Large intestine (tissue), 12 donors: ENCODE data around the gene STAG2. TPM values are rescaled to one million over a fixed set of nuclear protein-coding genes. Genes with fewer than 3 reads are reported as not detected.
A peak's percentile ranks its signal among the peaks of the same experiment; 100 is the strongest.
"Not testable (repeated sequence)": the region's sequence is repeated elsewhere in the genome, so short reads cannot be mapped to it uniquely, and the experiment has no call there.

Experiments
- DNase-seq, 2 donors: peaks; one replicate each; pipeline versions ENCODE4 v3.0.0 to v3.0.0-alpha.2; 2013
- H3K27ac ChIP-seq: one replicate; pipeline ENCODE4 v1.5.1; 2013; ENCODE audit warnings: low read length
- H3K27me3 ChIP-seq: 2 replicates; pipeline ENCODE4 v1.6.1; 2013; ENCODE audit warnings: low read length; ENCODE audit not compliant: control insufficient read depth, insufficient read depth
- H3K36me3 ChIP-seq: 2 replicates; pipeline ENCODE4 v1.6.1; 2013; ENCODE audit warnings: low read length; ENCODE audit not compliant: control insufficient read depth, insufficient read depth
- H3K4me1 ChIP-seq: one replicate; pipeline ENCODE4 v1.6.1; 2013; ENCODE audit warnings: low read length; ENCODE audit not compliant: control insufficient read depth, insufficient read depth
- H3K4me3 ChIP-seq: one replicate; pipeline ENCODE4 v1.5.1; 2013; ENCODE audit warnings: low read length
- H3K9me3 ChIP-seq: one replicate; pipeline ENCODE4 v1.6.1; 2013; ENCODE audit warnings: mild to moderate bottlenecking, low read depth, low read length, moderate library complexity; ENCODE audit not compliant: control insufficient read depth
- WGBS: methylation state at CpG from one replicate; pipeline ENCODE4 v1.1.5; 2013; ENCODE audit warnings: low lambda C conversion rate; ENCODE audit not compliant: insufficient coverage; 5-methylcytosine and 5-hydroxymethylcytosine counted together
- long read RNA-seq, 11 donors: transcript quantifications; one replicate each; lab custom pipeline, GENCODE V29; 2026
- polyA plus RNA-seq: library from polyadenylated mRNA; unstranded; fragments of 120-200 nt; gene quantifications from one replicate; pipeline ENCODE4 v1.2.1, GENCODE V29; 2013

The STAG2 gene
- polyA plus RNA-seq, result 70.0 TPM
- long read RNA-seq, donor 1, partial matches to known transcripts, result 0 of 2 reads
- long read RNA-seq, donor 1, other reads (novel, unspliced or antisense), result 0 of 2 reads
- long read RNA-seq, donor 2, partial matches to known transcripts, result 0 of 1 reads
- long read RNA-seq, donor 2, other reads (novel, unspliced or antisense), result 0 of 1 reads
- long read RNA-seq, donor 3, partial matches to known transcripts, result 12 of 13 reads
- long read RNA-seq, donor 3, other reads (novel, unspliced or antisense), result 0 of 13 reads
- long read RNA-seq, donor 4, partial matches to known transcripts, result 0 of 1 reads
- long read RNA-seq, donor 4, other reads (novel, unspliced or antisense), result 0 of 1 reads
- long read RNA-seq, donor 5, partial matches to known transcripts, result 0 of 1 reads
- long read RNA-seq, donor 5, other reads (novel, unspliced or antisense), result 0 of 1 reads
- long read RNA-seq, donor 6, partial matches to known transcripts, result 5 of 6 reads
- long read RNA-seq, donor 6, other reads (novel, unspliced or antisense), result 0 of 6 reads
- long read RNA-seq, donor 7, partial matches to known transcripts, result 6 of 6 reads
- long read RNA-seq, donor 7, other reads (novel, unspliced or antisense), result 0 of 6 reads
- long read RNA-seq, donor 8, partial matches to known transcripts, result 30 of 31 reads
- long read RNA-seq, donor 8, other reads (novel, unspliced or antisense), result 0 of 31 reads
- long read RNA-seq, donor 9, partial matches to known transcripts, result 0 of 2 reads
- long read RNA-seq, donor 9, other reads (novel, unspliced or antisense), result 0 of 2 reads
- long read RNA-seq, donor 10, full-length matches to known transcripts, result 1 of 6 reads
- long read RNA-seq, donor 10, partial matches to known transcripts, result 5 of 6 reads
- long read RNA-seq, donor 10, other reads (novel, unspliced or antisense), result 0 of 6 reads
- long read RNA-seq, donor 11, result 0 reads

DNA sequence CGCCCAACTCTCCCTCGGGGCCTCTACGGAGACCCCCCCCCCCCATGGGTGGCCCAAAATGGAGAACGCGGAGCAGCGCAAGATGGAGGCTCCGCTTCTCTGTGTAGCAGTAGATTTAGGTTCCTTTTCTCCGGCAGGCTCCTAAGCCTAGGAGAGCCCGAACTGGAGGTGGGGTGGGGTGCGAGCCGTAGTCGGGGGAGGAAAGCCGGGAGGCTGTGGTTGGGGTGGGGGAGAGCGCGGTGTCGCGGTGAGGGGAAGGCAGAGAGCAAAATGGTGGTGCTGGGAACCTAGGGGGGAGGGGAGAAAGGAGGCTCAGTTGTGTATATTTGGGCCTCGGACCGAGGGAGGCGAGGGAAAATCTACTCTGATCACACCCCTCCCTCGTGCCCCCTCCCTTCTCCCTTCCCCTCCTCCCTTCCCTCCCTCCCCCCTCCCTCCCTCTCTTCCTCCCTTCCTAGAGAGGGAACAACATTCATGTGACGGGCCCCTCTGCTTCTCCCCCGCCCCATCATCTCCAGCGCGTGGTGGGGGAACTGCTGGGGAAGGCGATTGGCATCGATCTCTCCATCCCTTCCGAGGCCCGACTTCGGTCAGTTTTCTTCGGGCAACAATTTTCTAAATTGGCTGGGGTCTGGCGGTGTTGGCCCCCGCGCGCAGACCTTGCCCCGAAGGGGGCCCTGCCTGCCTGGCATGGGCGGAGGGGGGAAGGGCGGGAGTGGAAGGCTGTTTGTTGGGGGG lies at the start of gene STAG2:
TSS of gene STAG2 (plus strand) at position 439 of the 738 bp plus-strand sequence. CDS start 60,922 bp downstream, outside the sequence.
- Histone ChIP-seq H3K36me3 (no peaks in the 10 kb centered on the region), H3K27me3 (no peaks in the 10 kb centered on the region), H3K4me3 (peak within 1 kb of the TSS; percentile 58), H3K9me3 (no peaks in the 10 kb centered on the region), H3K27ac (peak within 1 kb of the TSS; percentile 100), H3K4me1 (no peaks in the 10 kb centered on the region)
- peak; percentile 70 to 77 for DNase-seq
- WGBS, result no CpG with 5 or more reads among the region's 38 CpGs

DNA sequence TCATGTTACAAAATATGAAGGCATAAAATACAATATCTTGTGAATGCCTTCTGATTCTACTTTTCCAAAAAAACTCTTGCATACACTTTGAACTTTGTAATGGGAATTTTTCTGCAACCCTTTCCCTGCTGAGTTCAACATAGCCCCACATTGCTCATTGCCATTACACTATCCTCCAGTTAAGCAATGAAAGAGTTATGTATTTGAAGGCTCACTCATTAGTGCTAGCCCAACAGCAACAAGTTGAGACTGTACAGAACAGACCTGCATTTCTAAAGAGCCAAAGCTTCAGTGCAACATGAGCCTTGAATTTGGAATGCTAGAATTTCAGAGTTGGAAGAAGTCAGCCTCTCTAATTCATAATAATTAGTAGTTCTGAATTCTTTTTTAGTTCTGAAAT lies 44.4 kb upstream of the STAG2 start:
- Histone ChIP-seq H3K27me3 (no peaks in the 10 kb centered on the region), H3K4me1 (peaks cover 4% of the 10 kb centered on the region), H3K36me3 (no peaks in the 10 kb centered on the region), H3K9me3 (no peaks in the 10 kb centered on the region), H3K4me3 (no peak overlapping the region), H3K27ac (peak overlapping the region; percentile 16)
- DNase-seq, result peak in 1 of 2 donors; percentile 3

DNA sequence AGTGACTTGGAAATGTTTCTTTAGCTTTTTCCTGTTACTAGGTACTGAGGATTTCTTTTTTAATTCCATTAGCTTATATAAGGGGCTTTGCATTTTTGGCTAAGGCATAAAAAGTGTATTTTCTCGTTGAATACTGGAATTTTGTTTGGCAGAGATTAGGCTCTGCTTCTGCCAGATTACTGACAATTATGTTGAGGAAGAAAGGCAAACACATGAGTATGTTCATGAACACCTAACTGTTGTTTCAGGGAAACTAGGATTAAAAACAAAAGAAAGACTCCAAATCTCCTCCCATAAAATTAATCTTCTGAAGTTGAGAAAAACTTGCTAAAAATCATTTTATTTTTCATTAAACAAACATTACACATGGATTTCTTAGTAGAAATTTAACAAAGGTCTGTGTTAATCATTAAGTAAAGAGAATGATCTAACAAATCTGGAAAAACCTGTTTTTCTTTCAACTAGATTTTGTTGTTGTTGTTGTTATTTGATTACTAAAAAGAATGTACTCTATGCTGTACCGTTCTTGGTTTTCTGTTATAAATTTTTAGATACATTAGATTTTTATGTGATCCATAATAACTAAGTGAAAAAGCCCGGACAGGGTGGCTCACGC lies 43.3 kb upstream of the STAG2 start:
- H3K9me3 ChIP-seq, result no peaks in the 10 kb centered on the region
- H3K36me3 ChIP-seq, result no peaks in the 10 kb centered on the region
- no CpG with 5 or more reads among the region's 4 CpGs for WGBS

DNA sequence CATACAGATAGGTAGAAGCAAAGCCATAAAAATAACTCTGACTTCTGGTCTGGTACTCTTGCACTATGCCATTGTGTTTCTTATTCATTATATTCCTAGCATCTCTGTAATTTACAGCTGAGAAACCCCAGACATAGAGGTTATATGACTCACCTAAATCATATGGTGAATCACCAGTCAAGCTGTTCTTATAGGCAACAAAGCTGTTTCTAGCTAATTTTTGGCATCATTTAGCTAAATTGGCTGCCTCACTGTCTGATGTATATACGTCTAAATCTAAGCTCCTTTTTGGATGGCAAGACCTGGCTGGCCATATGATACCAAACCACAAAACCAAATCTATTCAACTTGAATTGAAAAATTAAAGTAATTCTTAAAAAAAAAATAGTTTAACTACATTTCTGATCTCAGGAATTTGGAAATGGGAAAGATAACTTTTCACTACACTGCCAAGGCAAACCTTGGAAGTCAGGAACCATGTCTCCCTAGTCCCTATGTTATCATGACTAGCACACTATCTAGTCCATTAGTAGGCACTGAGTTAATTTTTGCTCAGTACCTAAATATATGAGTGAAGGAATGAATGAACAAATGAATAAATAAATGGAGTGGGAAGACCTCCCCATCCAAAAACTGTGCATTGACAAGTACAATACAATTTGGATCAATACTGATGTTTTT lies 41.3 kb upstream of the STAG2 start:
- WGBS, result no CpG with 5 or more reads among the region's 1 CpG
- Histone ChIP-seq H3K4me1 (peaks cover 4% of the 10 kb centered on the region), H3K9me3 (no peaks in the 10 kb centered on the region), H3K4me3 (no peak overlapping the region), H3K27ac (no peak overlapping the region), H3K36me3 (no peaks in the 10 kb centered on the region), H3K27me3 (no peaks in the 10 kb centered on the region)
- no peak for DNase-seq

More for the DNA sequence above, 43.3 kb upstream of the STAG2 start:
- DNase-seq, result peak in 1 of 2 donors; percentile 2
- Histone ChIP-seq H3K4me3 (no peak overlapping the region), H3K4me1 (peaks cover 4% of the 10 kb centered on the region), H3K27ac (peak overlapping the region; percentile 33), H3K27me3 (no peaks in the 10 kb centered on the region)

DNA sequence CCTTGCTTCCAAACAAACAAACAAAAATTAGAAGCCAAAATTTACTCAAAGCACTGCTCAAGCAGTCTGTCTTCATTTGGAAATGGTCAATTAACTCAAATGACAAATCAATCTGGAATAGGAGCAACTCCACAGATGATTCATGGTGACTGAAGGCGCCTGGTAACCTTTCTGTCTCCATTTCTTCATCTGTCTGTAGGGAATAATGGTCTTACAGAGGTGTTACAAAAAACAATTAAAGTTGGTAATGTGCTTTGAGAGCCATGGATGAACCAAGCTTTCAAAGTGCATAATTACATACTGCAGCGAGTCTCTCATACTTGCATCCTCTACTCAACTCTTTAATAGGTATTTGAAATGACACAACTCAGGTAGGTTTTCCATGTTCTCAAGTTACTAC lies 38.3 kb upstream of the STAG2 start:
- Histone ChIP-seq H3K36me3 (no peaks in the 10 kb centered on the region), H3K4me3 (no peak overlapping the region), H3K4me1 (peaks cover under 1% of the 10 kb centered on the region), H3K9me3 (no peaks in the 10 kb centered on the region), H3K27me3 (no peaks in the 10 kb centered on the region), H3K27ac (no peak overlapping the region)
- no peak for DNase-seq
- WGBS, result no CpG with 5 or more reads among the region's 2 CpGs

DNA sequence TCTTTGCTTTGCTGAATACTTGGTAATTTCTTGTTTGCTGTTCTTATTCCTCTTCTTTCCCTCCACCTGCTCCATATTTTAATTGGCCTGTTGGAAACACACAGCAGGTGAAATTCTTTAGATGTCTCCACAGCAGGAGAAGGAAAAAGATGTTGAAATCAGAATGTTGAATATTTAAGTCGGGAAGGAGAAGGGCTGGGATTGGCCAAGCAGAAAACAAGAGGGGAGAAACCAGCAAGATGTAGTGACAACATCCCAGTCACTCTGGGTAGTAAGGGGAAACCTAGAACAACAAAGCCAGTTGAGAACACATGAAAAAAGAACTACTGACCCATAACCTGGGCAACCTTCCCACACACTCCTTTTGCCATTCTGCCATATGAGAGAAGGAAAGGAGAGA lies 37.3 kb upstream of the STAG2 start:
- Histone ChIP-seq H3K4me3 (no peak overlapping the region), H3K36me3 (no peaks in the 10 kb centered on the region), H3K4me1 (no peaks in the 10 kb centered on the region), H3K9me3 (no peaks in the 10 kb centered on the region), H3K27me3 (no peaks in the 10 kb centered on the region), H3K27ac (no peak overlapping the region)
- WGBS, result no CpG with 5 or more reads among the region's 1 CpG
- no peak for DNase-seq

DNA sequence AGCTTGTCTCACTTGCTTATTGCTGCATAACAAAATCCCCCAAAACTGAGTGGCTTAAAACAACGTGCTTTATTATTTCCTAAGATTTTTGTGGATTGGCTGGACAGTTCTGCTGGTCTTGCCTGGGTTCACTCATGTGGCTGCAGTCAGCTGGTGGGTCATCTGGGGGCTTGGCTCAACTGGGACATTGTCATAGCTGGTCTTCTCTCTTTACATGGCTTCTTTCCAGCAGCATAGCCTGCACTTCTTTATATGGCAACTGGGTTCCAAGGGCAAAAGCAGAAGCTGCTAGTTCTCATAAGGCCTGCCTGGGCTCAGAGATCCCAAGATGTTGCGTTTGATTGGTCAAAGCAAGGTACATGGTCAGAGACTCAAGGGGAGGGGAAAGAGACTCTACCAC lies 33.7 kb upstream of the STAG2 start:
- Histone ChIP-seq H3K27me3 (no peaks in the 10 kb centered on the region), H3K4me3 (no peak overlapping the region), H3K4me1 (no peaks in the 10 kb centered on the region), H3K9me3 (peaks cover 3% of the 10 kb centered on the region), H3K36me3 (no peaks in the 10 kb centered on the region), H3K27ac (no peak overlapping the region)
- no peak for DNase-seq
- WGBS, result no CpG with 5 or more reads among the region's 2 CpGs

DNA sequence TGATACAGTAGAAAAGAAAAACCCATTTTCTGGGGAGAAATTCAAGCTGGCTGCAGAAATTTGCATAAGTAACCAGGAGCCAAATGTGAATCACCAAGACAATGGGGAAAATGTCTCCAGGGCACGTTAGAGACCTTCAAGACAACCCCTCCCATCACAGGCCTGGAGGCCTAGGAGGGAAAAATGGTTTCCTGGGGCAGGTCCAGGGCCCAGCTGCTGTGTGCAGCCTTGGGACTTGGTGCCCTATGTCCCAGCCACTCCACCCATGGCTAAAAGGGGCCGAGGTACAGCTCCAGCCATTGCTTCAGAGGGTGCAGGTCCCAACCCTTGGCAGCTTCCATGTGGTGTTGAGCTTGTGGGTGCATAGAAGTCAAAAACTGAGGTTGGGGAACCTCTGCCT lies 29.5 kb upstream of the STAG2 start:
- H3K27me3 ChIP-seq, DNase-seq, H3K4me1 ChIP-seq, H3K27ac ChIP-seq, H3K36me3 ChIP-seq, H3K4me3 ChIP-seq, H3K9me3 ChIP-seq: not testable (repeated sequence)
- no CpG with 5 or more reads among the region's 2 CpGs for WGBS

DNA sequence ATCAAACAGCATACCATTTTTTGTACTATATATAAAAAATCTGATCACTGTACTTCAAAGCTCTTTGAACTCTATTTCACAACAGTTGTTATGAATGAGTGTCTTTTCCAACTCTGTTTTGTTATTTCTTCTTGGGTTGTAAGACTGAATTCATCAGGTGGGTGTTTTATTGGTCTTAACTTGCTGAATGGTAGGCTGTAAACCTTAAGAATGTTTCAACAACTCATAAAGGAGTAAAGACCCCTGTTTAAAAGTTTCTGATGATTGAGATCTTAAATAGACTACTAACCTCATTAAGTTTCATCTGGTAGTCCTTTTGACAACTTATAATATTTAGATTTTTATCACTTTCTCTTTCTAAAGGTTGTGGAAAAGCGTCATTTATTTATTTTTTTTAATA lies 18.4 kb upstream of the STAG2 start:
- Histone ChIP-seq H3K4me3 (no peak overlapping the region), H3K4me1 (no peaks in the 10 kb centered on the region), H3K9me3 (no peaks in the 10 kb centered on the region), H3K36me3 (no peaks in the 10 kb centered on the region), H3K27ac (no peak overlapping the region), H3K27me3 (no peaks in the 10 kb centered on the region)
- 80% methylated on average over 1 of the region's 1 CpG for WGBS
- DNase-seq, result peak in 1 of 2 donors; percentile 2
